GM21367 (cell line): Measurements from ENCODE around the gene PLTP.
"Not testable (repeated sequence)": the region's sequence is repeated elsewhere in the genome, so short reads cannot be mapped to it uniquely, and the experiment has no call there.

Experiments used
- ATAC-seq: cut with Tn5 transposase; IDR thresholded peaks from one replicate; pipeline ENCODE4 v1.9.1; 2021; ENCODE audit not compliant: unreplicated experiment

Gene PLTP

GRCh38 chr20:45880988-45881788 lies 30.8 kb downstream of the PLTP start, which contains the start of gene ZSWIM1:
Gene ZSWIM1 (plus strand): TSS chr20:45881227. CDS start chr20:45882593, 1,366 bp downstream.
- ATAC-seq: peak; percentile 92

GRCh38 chr20:45878076-45878761 lies 33.7 kb downstream of the PLTP start:
- no peak for ATAC-seq

- no peak for ATAC-seq
These were observed 37.4 kb downstream of the PLTP start for GRCh38 chr20:45874576-45874975.

- ATAC-seq: not testable (repeated sequence)
These were observed 37.9 kb downstream of the PLTP start for GRCh38 chr20:45874104-45874481.

DNA sequence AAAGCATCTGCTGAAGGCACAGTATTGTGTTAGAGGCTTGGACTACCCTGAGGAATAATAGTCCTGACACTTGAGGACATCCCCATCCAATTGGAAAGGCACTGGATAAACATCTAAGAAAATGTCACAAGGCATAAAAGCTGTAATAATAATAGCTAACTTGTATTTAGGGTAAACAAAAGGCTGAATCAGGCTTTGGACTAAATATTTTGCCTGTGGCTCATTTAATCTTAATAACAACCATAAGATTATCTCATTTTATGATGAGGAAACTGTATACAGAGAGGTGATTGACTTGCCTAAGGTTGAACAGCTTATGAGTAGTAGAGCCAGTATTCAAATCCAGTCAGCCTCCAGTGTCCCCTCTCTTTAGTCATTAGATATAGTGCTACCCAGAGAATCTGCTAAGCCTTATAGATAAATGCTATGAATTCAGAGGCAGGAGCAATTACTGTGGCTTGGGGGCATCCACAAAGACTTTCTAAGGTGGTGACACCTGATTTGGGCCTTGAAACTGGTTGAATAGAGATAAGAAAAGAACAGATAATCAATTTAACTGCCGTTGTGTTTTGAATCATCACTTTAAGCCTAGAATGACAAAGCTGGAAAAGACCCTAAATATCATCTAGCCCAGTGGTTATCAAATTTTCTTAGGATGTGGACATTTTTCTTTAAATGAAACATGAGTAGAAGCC lies 38.4 kb downstream of the PLTP start:
- no peak for ATAC-seq

DNA sequence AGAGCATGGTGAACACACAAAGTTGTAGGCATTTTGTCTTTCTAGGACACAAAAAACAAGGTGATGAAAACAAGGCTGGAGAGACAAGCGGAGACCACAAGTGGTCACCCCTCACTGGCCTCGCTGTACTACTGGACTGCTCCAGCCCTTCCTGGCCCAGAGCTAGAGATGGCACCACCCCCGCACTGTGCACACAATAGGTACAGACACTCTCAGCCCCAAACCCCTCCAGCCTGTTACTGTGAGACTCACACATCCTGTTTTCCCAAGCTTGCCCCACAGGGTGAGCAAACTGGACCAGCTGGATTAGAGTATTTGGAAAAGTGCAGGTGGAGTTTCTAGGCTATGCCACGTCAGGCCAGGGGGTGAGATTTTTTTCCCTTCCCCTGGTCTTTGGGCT lies 39.3 kb downstream of the PLTP start:
- no peak for ATAC-seq

DNA sequence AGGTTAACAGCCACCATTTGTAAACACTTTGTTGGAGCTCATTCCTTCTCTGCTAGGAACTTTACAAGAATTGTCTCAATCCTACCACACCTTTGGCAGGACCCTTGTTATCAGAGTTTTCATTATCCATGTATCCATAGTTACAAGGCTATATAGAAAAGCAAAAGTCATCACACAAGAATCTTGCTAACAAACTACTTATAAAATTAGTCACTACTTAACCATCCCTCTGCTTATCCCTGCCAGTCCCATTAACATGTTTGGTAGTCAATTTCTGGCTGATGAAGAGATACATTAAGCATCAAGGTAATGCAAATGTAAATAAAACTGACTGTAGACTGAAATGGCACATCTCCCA lies 44.2 kb downstream of the PLTP start:
- no peak for ATAC-seq

DNA sequence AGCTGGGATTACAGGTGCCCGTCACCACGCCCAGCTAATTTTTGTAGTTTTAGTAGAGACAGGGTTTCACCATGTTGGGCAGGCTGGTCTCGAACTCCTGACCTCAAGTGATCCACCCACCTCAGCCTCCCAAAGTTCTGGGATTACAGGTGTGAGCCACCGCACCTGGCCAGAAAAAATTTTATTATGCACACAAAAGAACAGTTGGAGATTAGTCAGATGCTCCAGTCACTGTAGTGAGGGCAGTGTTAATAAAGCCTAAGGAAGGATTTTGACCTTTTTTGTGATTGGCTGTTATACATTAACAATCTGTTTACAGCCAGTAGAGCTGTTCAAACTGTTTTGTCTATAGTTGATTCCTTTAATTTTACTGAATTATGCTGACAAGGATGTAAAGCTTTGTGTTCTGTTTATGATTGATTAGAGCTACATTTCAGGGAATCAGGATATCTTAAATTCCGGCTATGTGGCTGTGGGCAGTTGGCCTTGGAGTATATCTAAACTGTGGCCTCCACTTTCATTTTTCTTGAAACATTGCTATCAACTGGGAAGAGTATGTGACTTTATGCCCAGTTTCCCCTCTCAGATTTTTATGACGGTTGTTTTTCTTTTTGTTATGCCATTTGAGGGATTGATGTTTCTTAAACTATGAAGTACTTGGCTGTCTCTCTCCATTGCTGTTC lies 44.7 kb downstream of the PLTP start:
- ATAC-seq: no peak

DNA sequence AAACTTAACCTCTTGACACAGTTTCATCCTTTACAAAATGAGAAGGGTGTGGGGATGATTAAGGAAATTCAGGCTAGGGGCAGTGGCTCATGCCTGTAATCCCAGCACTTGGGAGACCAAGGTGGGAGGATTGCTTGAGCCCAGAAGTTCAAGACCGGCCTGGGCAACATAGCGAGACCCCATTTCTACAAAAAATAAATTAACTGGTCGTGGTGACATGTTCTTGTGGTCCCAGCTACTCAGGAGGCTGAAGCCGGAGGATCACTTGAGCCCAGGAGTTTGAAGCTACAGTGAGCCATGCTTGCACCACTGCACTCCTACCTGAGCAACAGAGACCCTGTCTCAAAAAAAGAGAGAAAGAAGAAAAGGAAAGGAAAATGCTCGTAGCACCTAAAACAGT lies 45.5 kb downstream of the PLTP start:
- ATAC-seq: no peak

DNA sequence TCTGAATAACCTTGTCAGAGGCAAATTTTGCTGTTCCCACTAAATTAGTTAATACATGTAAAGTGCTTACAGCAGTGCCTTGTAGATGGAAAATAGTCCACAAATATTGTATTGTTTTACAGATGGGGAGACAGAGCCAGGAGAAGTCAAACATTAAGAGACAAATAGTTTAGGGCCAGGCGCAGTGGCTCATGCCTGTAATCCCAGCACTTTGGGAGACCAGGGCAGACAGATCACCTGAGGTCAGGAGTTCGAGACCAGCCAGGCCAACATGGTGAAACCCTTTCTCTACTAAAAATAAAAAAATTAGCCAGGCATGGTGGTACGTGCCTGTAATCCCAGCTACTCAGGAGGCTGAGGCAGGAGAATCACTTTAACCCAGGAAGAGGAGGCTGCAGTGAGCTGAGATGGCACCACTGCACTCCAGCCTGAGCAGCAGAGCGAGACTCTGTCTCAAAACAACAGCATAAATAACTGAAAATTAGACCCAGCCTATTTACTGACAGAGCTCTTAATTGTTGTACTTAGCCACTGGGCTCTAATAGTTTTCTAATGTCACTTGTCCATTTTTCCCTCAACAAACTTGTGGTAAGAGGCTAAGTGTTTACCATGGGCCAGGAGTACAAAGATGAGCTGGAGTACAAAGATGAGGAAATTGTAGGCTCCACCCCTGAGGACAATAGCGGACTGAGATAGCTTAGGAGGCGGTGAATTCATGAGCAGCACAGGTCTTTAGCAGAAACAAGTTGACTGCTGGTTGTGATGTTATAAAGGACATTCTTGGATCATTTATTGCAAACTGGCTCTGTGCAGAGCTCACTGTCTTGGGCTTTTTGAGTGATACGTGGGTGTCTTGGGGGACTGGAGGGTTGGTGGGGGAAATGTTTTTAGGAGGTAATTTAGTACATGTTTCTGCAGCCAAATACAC lies 48.1 kb downstream of the PLTP start:
- no peak for ATAC-seq

- ATAC-seq: no peak
These were observed 50.5 kb downstream of the PLTP start for GRCh38 chr20:45861221-45862075.

- ATAC-seq: no peak
These were observed 51.3 kb downstream of the PLTP start for GRCh38 chr20:45860560-45861220.

GRCh38 chr20:45859916-45860315 lies 52.0 kb downstream of the PLTP start:
- no peak for ATAC-seq

- peak; percentile 21 for ATAC-seq
These were observed 54.1 kb downstream of the PLTP start for GRCh38 chr20:45857882-45858216.

DNA sequence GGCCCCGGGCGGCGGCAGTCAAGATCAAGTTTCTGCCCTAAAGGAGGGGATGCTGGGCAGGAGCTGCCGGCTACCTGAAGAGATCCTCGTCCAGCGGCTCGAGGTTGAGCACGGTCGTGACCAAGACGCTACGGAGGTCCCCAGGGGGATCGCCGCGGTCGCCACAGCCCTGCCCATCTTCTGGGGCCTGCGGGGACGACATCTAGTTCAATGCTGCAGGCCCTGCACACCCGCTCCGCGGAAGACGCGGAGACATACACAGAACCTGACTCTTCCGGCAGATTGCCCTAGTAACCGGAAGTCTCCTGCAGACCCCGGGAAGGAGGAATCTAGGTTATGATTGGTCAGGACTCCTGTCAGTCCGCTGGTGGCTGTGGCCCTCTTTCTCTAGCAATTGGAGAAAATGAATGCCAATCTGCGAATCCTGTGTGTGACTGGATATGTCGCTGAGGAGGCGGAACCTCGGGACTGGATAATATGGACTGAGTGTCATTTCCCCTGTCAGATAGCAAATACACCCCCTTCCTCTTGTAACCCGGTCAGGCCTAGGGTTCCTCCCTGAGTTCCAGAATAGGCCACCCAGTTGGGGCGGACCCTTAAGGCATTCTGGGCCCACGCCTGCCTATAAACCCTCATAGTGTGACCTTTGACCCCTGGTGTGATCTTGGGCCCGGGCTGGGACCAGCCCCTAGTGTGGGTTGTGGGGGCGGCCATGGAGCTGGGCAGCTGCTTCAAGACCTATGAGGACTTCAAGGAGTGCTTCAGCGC lies 54.7 kb downstream of the PLTP start, which contains the start of the genes ACOT8 and ZSWIM3:
Gene ACOT8, minus strand, starts transcription at position 279 of the 768 bp plus-strand sequence. Its CDS starts 77 bp downstream, at position 202.
Gene ZSWIM3, plus strand, starts transcription at position 501 of the 768 bp plus-strand sequence. Its CDS starts 212 bp downstream, at position 713.
- peak; percentile 90 for ATAC-seq

GRCh38 chr20:45853484-45853883 lies 58.5 kb downstream of the PLTP start:
- no peak for ATAC-seq

- no peak for ATAC-seq
These were observed 59.6 kb downstream of the PLTP start for GRCh38 chr20:45852326-45852725.

DNA sequence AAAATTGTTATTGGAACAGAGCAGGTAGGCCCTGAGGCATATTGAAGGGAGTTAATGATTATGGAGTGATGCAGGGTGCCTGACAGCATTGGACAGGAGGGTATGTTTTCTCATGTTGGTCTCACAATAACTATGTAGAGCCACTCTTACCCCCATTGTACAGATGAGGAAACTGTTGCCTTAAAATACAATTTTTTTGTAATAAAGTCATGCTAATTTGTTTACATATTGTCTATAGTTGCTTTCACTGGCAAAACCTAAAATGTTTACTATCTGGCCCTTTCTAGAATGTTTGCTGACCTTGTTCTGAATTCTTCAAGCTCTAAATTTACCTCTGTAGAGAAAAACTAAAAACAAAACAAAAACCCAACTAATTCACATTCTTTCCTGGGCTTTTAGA lies 60.5 kb downstream of the PLTP start:
- no peak for ATAC-seq
